ENCODE measurements around the gene SCYGR3.
A peak's percentile ranks its signal among the peaks of the same experiment; 100 is the strongest.
"Not testable (repeated sequence)": the region's sequence is repeated elsewhere in the genome, so short reads cannot be mapped to it uniquely, and the experiment has no call there.

Gene SCYGR3

GRCh38 chr2:227612546-227613271 is 1.9 kb downstream of the SCYGR3 start:
- DNase-seq: no peak

- no peak for DNase-seq
These were observed 4.5 kb downstream of the SCYGR3 start for GRCh38 chr2:227610123-227610522.

- no peak for DNase-seq
These were observed 5.9 kb downstream of the SCYGR3 start for GRCh38 chr2:227608561-227609338.

DNA sequence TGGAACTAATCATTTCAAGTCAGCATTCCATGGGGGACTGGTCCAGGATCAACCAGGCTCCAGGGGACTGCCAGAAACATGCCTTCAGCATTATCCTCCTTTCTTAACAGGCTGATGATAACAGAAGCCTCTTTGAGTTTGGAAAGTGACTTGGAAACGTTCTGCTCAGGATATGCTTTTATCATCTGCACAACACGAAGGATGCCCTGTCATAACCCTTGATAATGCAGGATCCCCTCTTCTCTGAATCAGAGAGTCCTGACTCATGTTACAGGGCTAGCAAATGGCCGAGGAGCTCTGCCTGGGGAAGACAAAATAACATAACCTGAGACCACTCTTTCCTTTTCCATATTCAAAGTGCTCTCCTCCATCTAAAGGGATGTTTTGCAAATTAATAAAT is 6.7 kb downstream of the SCYGR3 start:
- peak; percentile 3 for DNase-seq

DNA sequence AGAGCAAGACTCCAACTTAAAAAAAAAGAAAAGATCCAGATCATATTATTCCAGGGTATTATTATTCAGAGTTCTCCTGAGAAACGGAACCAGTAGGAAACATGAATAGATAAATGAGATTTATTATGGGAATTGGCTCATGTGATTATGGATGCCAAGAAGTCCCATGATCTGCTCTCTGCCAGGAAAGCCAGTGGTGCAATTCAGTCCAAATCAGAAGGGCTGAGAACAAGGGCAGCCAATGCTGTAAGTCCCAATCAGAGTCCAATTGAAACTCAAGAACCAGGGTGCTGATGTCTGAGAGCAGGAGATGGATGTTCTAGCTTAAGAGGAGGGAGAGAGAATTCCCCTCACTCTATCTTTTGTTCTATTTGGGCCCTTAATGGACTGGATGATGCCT is 8.2 kb downstream of the SCYGR3 start:
- no peak for DNase-seq

DNA sequence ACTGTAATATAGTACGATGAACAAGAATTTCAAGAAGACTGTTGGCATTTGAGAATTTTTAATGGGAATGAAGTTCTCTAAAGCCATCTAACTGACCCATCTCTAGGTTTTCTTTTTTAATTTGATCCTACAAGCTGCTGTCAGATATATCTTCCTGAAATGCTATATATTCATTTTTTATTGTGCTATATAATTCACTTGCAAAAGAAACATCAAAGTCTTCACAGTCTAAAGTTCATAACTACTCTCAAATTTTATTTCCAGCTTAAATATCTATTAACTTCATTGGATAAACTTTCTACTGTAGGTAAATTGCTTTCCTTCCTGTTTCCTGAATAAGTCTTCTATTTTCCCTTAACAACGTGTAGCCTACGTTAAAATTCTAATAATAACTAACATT is 12.3 kb downstream of the SCYGR3 start:
- DNase-seq: no peak

- not testable (repeated sequence) for DNase-seq
These were observed 15.7 kb downstream of the SCYGR3 start, which contains the start of gene SCYGR2 for GRCh38 chr2:227598835-227599503. SCYGR2 (plus strand) TSS chr2:227598893; CDS start chr2:227598893, 0 bp downstream.

GRCh38 chr2:227597998-227598397 is 16.6 kb downstream of the SCYGR3 start:
- DNase-seq: peak; percentile 5

DNA sequence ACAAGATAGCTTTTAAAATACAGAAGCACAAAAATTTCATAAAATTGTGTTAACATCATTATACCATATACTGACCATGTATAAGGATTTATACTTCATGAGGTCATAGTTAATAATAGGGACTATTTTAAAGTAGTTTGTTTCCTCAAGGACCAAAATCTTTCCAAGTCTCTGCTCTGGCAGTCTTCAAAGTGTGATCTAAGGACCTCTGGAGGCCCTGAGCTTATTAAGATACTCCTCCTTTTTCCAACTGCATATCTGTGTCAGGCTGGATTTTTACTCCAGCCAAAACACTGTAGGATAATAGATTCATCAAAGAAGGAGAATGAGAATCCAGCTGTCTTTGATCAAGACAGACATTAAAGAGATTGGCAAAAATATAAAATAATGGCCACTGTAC is 17.6 kb downstream of the SCYGR3 start:
- no peak for DNase-seq

DNA sequence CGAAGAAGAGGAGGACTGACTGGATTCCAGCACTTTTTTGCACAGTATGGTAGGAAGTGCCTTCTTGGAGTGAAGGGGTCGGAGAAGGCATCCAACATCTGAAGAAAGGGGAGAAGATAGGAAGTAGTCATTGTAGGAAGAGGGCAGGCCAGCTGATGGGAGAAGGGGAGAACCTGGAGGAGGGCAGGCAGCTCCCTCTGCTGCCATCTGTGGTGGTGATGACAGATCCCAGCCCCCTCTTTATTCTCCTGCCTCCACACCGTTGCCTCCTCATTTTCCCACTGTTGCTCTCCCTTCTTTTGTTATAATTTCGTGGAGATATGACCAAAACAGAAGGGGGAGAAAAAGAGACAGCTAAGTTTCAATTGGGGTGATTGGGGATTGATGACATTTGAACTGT is 18.8 kb downstream of the SCYGR3 start:
- DNase-seq: no peak

DNA sequence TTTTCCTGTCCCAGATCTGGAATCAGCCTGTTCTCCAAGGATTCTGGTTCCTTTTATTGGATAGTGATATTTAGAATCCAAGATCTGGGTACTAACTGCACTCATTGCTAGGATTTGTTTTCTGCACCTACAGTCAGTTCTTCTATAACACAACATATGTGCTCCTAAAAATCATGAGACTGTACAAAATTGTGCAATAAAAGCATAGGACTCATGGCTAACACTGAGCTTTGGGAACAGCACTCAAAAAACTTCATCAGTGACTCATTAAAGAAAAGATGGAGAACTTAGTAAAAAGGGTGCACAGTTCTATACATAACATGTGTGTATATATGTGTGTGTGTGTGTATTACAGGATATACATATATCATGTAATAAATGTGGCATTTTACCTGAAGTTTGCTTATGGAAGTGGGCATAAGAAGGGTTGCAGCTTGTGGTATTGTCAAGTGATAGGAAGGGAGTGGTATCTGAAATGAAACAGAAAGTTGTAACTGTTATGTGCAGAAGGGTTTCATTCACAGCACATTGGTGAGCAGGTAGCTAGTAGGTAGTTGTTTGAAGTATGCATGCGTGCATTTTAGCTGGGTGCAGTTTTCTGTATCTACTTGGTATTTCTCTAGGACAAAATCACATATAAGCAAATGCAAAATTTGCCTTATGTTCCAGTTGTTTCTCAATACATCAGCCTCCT is 21.8 kb downstream of the SCYGR3 start:
- DNase-seq: no peak

DNA sequence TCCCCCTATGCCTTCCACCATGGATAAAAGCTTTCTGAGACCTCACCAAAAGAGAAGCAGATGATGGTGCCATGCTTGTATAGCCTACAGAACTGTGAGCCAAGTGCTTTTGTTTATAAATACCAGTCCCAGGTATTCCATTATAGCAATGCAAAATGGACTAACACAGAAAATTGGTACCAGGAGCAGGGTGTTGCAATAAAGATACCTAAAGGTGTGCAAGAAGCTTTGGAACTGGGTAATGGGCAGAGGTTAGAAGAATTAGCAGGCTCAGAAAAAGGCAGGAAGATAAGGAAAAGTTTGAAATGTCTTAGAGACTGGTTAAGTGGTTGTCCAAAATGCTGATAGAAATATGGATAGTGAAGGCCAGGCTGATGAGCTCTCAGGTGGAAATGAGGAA is 32.3 kb downstream of the SCYGR3 start:
- no peak for DNase-seq

GRCh38 chr2:227579791-227580190 is 34.8 kb downstream of the SCYGR3 start:
- no peak for DNase-seq

- no peak for DNase-seq
These were observed 36.0 kb downstream of the SCYGR3 start for GRCh38 chr2:227578642-227579041.

- no peak for DNase-seq
These were observed 37.1 kb downstream of the SCYGR3 start for GRCh38 chr2:227577555-227577954.

DNA sequence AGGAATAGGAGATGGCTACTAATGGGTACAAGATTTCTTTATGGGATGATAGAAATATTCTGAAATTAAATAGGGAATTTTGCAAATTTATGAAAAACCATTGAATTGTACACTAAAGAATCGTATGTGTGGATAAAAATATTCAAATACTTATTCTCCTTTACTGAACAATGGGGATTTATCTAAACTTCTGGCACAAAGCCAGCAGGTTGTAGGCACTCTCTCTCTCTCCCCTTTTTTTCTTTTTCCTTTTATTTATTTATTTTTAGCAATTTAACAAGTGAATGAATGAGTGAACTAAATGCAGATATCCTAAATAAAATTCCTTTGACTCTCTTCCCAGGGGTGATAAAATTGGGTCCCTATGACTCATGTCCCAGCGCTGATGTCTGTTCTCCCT is 37.8 kb downstream of the SCYGR3 start:
- no peak for DNase-seq

DNA sequence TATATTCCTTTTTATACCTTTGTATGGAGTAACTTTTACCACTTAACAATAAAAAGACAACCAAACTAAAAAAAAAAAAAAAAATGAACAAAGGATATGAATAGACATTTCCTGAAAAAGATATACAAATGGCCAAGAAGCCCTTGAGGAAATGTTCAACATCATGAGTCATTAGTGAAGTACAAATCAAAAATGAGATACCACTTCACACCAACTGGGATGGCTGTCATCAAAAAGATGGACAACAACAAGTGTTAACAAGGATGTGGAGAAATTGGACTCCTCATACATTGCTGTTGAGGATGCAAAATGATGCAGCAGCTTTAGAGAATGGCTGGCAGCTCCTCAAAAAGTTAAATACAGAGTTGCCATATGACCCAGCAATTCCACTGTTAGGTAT is 38.5 kb downstream of the SCYGR3 start:
- no peak for DNase-seq

GRCh38 chr2:227570615-227571014 is 44.0 kb downstream of the SCYGR3 start:
- DNase-seq: peak; percentile 17

- no peak for DNase-seq
These were observed 45.8 kb downstream of the SCYGR3 start for GRCh38 chr2:227568852-227569169.

GRCh38 chr2:227566012-227566411 is 48.6 kb downstream of the SCYGR3 start:
- no peak for DNase-seq

DNA sequence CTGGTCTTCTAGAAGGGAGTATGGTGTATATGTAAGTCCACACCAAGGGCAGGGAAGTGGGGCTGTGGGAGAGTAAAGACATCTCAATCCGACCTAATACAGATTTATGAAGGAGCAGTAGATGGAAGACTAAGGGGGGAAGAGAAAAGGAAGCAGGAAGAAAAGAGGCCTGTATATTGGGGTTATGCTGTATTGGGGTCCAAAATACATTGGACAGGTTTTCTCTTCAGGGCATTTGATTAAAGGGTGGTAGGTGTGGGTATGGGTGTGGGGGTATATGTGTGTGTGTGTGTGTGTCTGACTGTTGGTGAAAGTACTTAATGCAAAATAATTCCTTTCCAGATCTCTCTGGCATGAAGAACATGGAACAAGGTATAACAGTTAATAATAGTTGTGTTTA is 49.6 kb downstream of the SCYGR3 start:
- DNase-seq: no peak

All from fibroblast of skin of right biceps (primary cell).